ENCODE measurements around the gene GALNT8. TPM values are rescaled to one million over a fixed set of nuclear protein-coding genes. Genes with fewer than 3 reads are reported as not detected.

Gene GALNT8
- total RNA-seq, 1 experiment from 2014 or later, result not detected

DNA sequence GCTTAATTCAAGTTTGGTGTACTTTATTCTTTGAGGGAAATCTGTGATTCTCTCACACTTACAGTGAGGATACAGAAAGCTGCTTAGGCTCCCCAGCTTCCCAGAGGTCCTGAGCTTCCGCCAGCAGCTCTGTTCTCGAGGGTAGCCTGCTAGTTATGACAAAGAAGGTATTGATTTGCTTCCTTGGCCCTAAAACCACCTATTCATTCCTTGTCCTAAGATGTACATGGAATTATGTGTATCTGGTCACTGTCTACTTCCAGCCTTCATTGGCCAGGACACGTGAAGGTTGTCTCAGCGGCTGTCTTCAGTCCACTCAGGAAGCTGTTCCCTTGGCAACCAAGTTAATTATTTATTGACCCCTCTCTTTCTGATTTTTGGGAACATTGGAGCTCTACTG is 55.7 kb downstream of the GALNT8 start:
- no TSS peak for BruUV-seq (replicated peaks)
- intact Hi-C loops (cut with micrococcal nuclease; ENCODE audit: unreplicated experiment), result no loop called here
- DNase-seq (ENCODE audit: low spot score), result no peak
- Histone ChIP-seq H3K36me3 (ENCODE audit: insufficient read depth, low read length, poor library complexity, severe bottlenecking) (no peaks in the 10 kb centered on the region), H3K27ac (ENCODE audit: low read depth, low read length, poor library complexity, severe bottlenecking) (no peak overlapping the region), H3K4me1 (ENCODE audit: insufficient read depth, low read length, poor library complexity, severe bottlenecking) (no peaks in the 10 kb centered on the region), H3K9me3 (ENCODE audit: low read depth, low read length, poor library complexity, severe bottlenecking) (no peaks in the 10 kb centered on the region), H3K4me3 (ENCODE audit: low read depth, low read length, poor library complexity, severe bottlenecking) (no peak overlapping the region), H3K27me3 (replicated peaks; ENCODE audit: insufficient read depth, low read depth, low read length, poor library complexity) (peaks cover 98% of the 10 kb centered on the region)
- ChIA-PET CTCF (no interaction called here), POLR2A (ENCODE audit: low non-redundant PET) (no interaction called here)
- TF ChIP-seq, protein P1, sequence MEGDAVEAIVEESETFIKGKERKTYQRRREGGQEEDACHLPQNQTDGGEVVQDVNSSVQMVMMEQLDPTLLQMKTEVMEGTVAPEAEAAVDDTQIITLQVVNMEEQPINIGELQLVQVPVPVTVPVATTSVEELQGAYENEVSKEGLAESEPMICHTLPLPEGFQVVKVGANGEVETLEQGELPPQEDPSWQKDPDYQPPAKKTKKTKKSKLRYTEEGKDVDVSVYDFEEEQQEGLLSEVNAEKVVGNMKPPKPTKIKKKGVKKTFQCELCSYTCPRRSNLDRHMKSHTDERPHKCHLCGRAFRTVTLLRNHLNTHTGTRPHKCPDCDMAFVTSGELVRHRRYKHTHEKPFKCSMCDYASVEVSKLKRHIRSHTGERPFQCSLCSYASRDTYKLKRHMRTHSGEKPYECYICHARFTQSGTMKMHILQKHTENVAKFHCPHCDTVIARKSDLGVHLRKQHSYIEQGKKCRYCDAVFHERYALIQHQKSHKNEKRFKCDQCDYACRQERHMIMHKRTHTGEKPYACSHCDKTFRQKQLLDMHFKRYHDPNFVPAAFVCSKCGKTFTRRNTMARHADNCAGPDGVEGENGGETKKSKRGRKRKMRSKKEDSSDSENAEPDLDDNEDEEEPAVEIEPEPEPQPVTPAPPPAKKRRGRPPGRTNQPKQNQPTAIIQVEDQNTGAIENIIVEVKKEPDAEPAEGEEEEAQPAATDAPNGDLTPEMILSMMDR (conservative IDR thresholded peaks at IDR 0.05; ENCODE audit: low read depth, low read length), result no peak
- no peak for TF ChIP-seq EZH2 (IDR thresholded peaks at IDR 0.05; ENCODE audit: borderline replicate concordance, low read depth, low read length, poor library complexity, severe bottlenecking)

DNA sequence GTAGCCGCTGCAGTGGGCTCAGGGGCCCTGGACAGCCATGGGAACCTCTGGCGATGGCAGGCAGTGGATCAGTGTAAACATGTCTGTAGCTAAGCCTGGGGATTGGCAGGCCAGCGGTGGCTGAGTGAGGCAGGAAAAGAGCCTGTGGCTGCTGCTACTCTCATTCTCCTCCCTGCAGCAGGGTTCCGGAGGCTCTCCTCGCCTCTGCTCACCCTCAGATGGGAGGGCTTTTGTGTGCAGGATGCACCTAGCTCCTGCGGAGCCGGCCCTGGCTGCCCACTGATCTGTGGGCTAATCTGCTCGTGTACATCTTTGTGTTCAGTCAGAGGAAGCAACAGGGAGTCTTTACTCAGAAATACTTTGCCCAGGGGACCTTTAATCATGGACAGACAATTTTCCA is 59.5 kb downstream of the GALNT8 start:
- POLR2A ChIA-PET (ENCODE audit: low non-redundant PET), result no interaction called here
- TF ChIP-seq EZH2 (IDR thresholded peaks at IDR 0.05; ENCODE audit: borderline replicate concordance, low read depth, low read length, poor library complexity, severe bottlenecking), result no peak
- TF ChIP-seq, protein P1 (conservative IDR thresholded peaks at IDR 0.05; ENCODE audit: low read depth, low read length), result no peak
- Histone ChIP-seq H3K27ac (ENCODE audit: low read depth, low read length, poor library complexity, severe bottlenecking) (no peak overlapping the region), H3K4me3 (ENCODE audit: low read depth, low read length, poor library complexity, severe bottlenecking) (no peak overlapping the region), H3K9me3 (ENCODE audit: low read depth, low read length, poor library complexity, severe bottlenecking) (no peaks in the 10 kb centered on the region), H3K36me3 (ENCODE audit: insufficient read depth, low read length, poor library complexity, severe bottlenecking) (no peaks in the 10 kb centered on the region), H3K4me1 (ENCODE audit: insufficient read depth, low read length, poor library complexity, severe bottlenecking) (no peaks in the 10 kb centered on the region), H3K27me3 (replicated peaks; ENCODE audit: insufficient read depth, low read depth, low read length, poor library complexity) (peaks cover 78% of the 10 kb centered on the region)
- intact Hi-C loops (cut with micrococcal nuclease; ENCODE audit: unreplicated experiment), result no loop called here
- CTCF ChIA-PET, result no interaction called here
- DNase-seq (ENCODE audit: low spot score), result no peak
- no TSS peak for BruUV-seq (replicated peaks)

DNA sequence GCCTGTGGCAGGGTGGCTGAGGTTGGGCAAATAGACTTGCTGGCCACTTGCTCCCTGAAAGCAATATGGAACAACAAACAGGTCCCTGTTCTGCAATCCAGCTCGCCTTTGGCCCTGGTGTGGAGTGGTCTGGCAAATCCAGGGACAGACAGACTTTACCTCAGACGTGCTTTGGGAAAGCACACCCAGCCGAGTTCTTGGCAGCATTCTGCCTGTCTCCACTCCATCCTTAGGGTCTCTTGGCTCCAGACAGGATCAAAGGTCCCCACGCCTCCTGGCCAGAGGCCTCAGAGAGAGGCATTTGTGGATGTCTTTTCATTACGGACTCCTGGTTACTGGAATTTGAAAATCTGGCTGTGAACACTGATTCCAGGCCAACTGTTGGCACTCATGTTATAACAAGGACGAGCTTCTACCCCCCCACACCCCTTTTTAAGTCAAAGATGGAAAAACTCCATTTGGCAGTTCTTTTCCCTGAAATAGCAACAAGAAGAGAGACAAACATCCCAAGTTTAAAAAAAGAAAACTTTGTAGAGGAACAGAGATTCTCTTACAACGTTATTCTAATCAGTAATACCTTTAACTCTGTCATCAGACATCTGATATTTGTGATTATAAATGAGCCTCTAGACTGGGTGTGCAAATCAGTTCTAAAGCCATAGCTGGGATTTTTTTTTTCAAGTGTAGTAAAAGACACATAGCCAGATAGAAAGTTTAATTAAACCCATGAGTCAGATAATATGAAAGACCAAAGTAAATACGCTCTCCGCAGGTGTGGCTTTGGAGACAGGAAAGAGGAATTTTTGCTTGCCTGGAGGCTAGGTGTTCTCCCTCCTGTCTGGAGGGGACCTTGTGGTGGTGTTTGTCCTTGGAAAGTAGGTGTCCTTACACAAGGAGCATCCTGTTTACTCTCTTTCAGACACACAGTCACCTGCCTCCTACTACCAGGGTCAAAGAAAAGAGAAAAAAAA is 60.7 kb downstream of the GALNT8 start:
- TF ChIP-seq, protein P1 (conservative IDR thresholded peaks at IDR 0.05; ENCODE audit: low read depth, low read length), result no peak
- TF ChIP-seq EZH2 (IDR thresholded peaks at IDR 0.05; ENCODE audit: borderline replicate concordance, low read depth, low read length, poor library complexity, severe bottlenecking), result no peak
- Histone ChIP-seq H3K36me3 (ENCODE audit: insufficient read depth, low read length, poor library complexity, severe bottlenecking) (no peaks in the 10 kb centered on the region), H3K9me3 (ENCODE audit: low read depth, low read length, poor library complexity, severe bottlenecking) (no peaks in the 10 kb centered on the region), H3K4me3 (ENCODE audit: low read depth, low read length, poor library complexity, severe bottlenecking) (no peak overlapping the region), H3K27ac (ENCODE audit: low read depth, low read length, poor library complexity, severe bottlenecking) (no peak overlapping the region), H3K4me1 (ENCODE audit: insufficient read depth, low read length, poor library complexity, severe bottlenecking) (no peaks in the 10 kb centered on the region), H3K27me3 (replicated peaks; ENCODE audit: insufficient read depth, low read depth, low read length, poor library complexity) (peaks cover 66% of the 10 kb centered on the region)
- ChIA-PET CTCF (no interaction called here), POLR2A (ENCODE audit: low non-redundant PET) (no interaction called here)
- intact Hi-C loops (cut with micrococcal nuclease; ENCODE audit: unreplicated experiment), result no loop called here
- BruUV-seq (replicated peaks), result no TSS peak
- no peak for DNase-seq (ENCODE audit: low spot score)

Measured in A673 (cell line).